ENCODE results near the gene SMPD1.

DNA sequence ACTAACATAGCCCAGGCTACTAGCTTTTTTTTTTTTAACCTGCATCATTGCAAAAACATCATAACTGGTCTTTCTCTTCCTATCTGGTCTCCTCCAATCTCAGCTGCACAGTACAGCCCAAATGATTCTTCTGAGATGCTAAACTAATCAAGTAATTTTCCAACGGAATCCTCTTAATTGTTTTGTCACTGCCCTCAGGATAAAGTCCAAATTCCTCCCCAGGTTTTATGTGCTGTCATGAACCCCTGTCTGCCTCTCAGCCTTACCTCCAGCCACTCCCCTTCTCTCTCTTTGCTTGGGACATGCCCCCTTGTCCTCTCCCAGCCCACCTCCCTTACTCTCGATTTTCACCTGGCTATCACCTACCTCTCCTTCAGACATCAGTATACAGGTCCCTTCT is 16.1 kb downstream of the SMPD1 start:
- no peak for TF ChIP-seq ZNF274 (IDR thresholded peaks at IDR 0.05; ENCODE audit: borderline replicate concordance, extremely low read depth, low read length)
- no peak for TF ChIP-seq RBBP5 (IDR thresholded peaks at IDR 0.05; ENCODE audit: borderline replicate concordance, low read depth, low read length)
- TF ChIP-seq EP300 (IDR thresholded peaks at IDR 0.05; ENCODE audit: borderline replicate concordance in 1 of 2, low read depth in 2 of 2, low read length in 2 of 2): no peak
